Heart left ventricle (tissue), 16 donors: Measurements from ENCODE around the gene ACKR3. TPM values are rescaled to one million over a fixed set of nuclear protein-coding genes. Genes with fewer than 3 reads are reported as not detected.

ENCODE experiments used
- ATAC-seq, 4 donors: fragments of 200-7000 bp; cut with Tn5 transposase; one replicate each; pipeline ENCODE4 v1.9.1; 2020 to 2022; ENCODE audit warnings: moderate library complexity in 4 of 4, mild to moderate bottlenecking in 3 of 4, moderate number of reproducible peaks in 1 of 4
- DNase-seq, 5 donors: peaks; one replicate each; pipeline ENCODE4 v3.0.0-alpha.2; 2020
- H3K27ac ChIP-seq, 12 donors: fragments of 200-600 bp; sonication (generic) in 4 of 12; one replicate each; pipeline versions ENCODE4 v1.5.0 to v1.8.0; 2016 to 2022; ENCODE audit warnings: mild to moderate bottlenecking in 2 of 12
- H3K27me3 ChIP-seq, 9 donors: fragments of 200-600 bp; sonication (generic) in 2 of 9; one replicate each; pipeline versions ENCODE4 v1.5.1 to v1.8.0; 2016 to 2022; ENCODE audit warnings: mild to moderate bottlenecking in 3 of 9
- H3K36me3 ChIP-seq, 9 donors: fragments of 200-600 bp; sonication (generic) in 2 of 9; one replicate each; pipeline versions ENCODE4 v1.5.0 to v1.8.0; 2018 to 2022; ENCODE audit warnings: mild to moderate bottlenecking in 2 of 9
- H3K4me1 ChIP-seq, 12 donors: fragments of 200-600 bp; sonication (generic) in 4 of 12; one replicate each; pipeline versions ENCODE4 v1.5.0 to v1.8.0; 2016 to 2022; ENCODE audit warnings: mild to moderate bottlenecking in 3 of 12
- H3K4me3 ChIP-seq, 12 donors: fragments of 200-600 bp; sonication (generic) in 4 of 12; one replicate each; pipeline versions ENCODE4 v1.5.0 to v1.8.0; 2017 to 2022; ENCODE audit warnings: mild to moderate bottlenecking in 9 of 12, moderate library complexity in 4 of 12
- H3K9me3 ChIP-seq, 12 donors: fragments of 200-600 bp; sonication (generic) in 4 of 12; one replicate each; pipeline versions ENCODE4 v1.5.0 to v1.8.0; 2016 to 2022; ENCODE audit warnings: mild to moderate bottlenecking in 1 of 12
- POLR2A ChIP-seq, 2 donors: fragments of 450-650 bp; IDR thresholded peaks; one replicate each; pipeline ENCODE4 v1.6.1; 2017; ENCODE audit warnings: antibody characterized with exemption in 2 of 2, mild to moderate bottlenecking in 2 of 2, moderate library complexity in 2 of 2
- WGBS, 4 donors: extraction: QIAGEN DNeasy Blood & Tissue Kit in 2 of 4; methylation state at CpG; one replicate each; pipeline versions ENCODE4 v1.1.5 to v1.1.7; 2013 to 2018; 5-methylcytosine and 5-hydroxymethylcytosine counted together
- intact Hi-C, 10 donors: fragments of 100-400 bp; cut with DNase I; formaldehyde crosslinking; loops; one replicate each; pipeline versions ENCODE4 v1.11.1 to v1.14.2; 2022
- polyA plus RNA-seq, 2 donors: library from polyadenylated mRNA; stranded (reverse); fragments of 200-250 nt; gene quantifications; one replicate each; pipeline ENCODE4 v1.2.3, GENCODE V29; 2013
- total RNA-seq, 9 donors: library from RNA; depleted of rRNA in 2 of 9; stranded (reverse); fragments of >200 nt in 2 of 9; fragmentation: NEBNext Ultra II Directional in 3 of 9; extraction: Animal tissue kit (Norgen Biotek cat#: 25700) in 3 of 9; gene quantifications; one replicate each; pipeline versions ENCODE4 v1.1.0 to v1.2.4, GENCODE V29; 2016 to 2023
- TF ChIP-seq, protein P1 (sequence below), 12 donors: fragments of 200-600 bp; sonication (generic) in 4 of 12; IDR thresholded peaks; one replicate each; pipeline versions ENCODE4 v1.5.0 to v1.8.0; 2018 to 2022; ENCODE audit warnings: antibody characterized with exemption in 12 of 12, mild to moderate bottlenecking in 5 of 12
- donor health status: ischemic (EF 13 %, LVEDD 7.1; RV severe dilation, severe dysfunction).
- donor health status: healthy with polysubstance abuse.
- donor health status: DM: no; HTN: yes; CAD: no.
- donor health status: DM: no; HTN: no; CAD: no.
- donor health status: ischemic (EF 25% LVEDD 6.9; RV normal size, moderate dysfunction).
- donor health status: ischemic (EF 25% LVEDD 5.7; RV mildly dilated, moderate dysfunction).
- donor health status: healthy.
- donor health status: DM: yes; HTN: yes; CAD: no.
- donor health status: ischemic (EF 35%, LVEDD 5.7; RV mildly dilated, moderate dysfunction).
- donor health status: nonischemic (EF 11% LVEDD 7.7; RV severe dilation, severe dysfunction).
- donor health status: DM: yes; HTN: yes; CAD: no.
- donor health status: PGD.
- donor health status: ischemic (EF 29% LVEDD 5.4; RV normal size, mild dysfunction).
- donor health status: nonischemic (EF 23%, LVEDD 6.1; RV moderate dilation, normal function).

Gene ACKR3
- total and polyA plus RNA-seq, 11 donors: 12.8 to 56.3 (median 29.8) TPM

DNA sequence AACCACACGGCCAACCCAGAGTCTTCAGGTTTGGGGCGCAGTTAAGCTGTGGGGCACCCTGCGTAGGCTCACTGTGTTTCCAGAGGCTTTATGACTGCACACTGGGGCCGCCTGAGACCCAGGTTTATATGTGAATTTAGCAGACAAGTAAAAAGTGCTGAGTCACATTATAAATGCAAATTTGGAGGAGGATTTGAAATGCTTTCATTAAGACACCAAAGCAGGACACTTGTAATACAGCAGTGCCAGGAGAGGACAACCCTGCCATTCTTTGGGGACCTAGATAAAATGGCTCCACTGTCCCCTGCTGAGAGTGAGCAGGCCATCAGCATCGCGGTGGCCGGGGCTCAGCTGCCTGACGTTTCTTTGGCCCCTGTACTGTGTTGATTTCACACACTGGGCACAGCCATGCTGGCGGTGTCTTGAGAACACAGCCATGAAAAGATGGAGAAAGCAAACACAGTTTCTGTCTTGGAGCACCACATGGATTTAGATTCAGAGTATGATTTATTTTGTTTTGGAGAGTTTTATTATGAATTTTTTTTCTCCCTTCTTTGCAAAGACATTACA is 10.2 kb downstream of the ACKR3 start:
- no peak for TF ChIP-seq POLR2A (IDR thresholded peaks at IDR 0.05)
- TF ChIP-seq, protein P1, sequence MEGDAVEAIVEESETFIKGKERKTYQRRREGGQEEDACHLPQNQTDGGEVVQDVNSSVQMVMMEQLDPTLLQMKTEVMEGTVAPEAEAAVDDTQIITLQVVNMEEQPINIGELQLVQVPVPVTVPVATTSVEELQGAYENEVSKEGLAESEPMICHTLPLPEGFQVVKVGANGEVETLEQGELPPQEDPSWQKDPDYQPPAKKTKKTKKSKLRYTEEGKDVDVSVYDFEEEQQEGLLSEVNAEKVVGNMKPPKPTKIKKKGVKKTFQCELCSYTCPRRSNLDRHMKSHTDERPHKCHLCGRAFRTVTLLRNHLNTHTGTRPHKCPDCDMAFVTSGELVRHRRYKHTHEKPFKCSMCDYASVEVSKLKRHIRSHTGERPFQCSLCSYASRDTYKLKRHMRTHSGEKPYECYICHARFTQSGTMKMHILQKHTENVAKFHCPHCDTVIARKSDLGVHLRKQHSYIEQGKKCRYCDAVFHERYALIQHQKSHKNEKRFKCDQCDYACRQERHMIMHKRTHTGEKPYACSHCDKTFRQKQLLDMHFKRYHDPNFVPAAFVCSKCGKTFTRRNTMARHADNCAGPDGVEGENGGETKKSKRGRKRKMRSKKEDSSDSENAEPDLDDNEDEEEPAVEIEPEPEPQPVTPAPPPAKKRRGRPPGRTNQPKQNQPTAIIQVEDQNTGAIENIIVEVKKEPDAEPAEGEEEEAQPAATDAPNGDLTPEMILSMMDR (IDR thresholded peaks at IDR 0.05): no peak
- Histone ChIP-seq H3K9me3 (no peaks in the 10 kb centered on the region), H3K27ac (peak overlapping the region in 8 of 12 donors; percentile 1 to 91 (median 54)), H3K36me3 (peaks cover 0 to 43% (median 30%) of the 10 kb centered on the region in 9 donors), H3K27me3 (no peaks in the 10 kb centered on the region), H3K4me1 (peaks cover 0 to 50% (median 25%) of the 10 kb centered on the region in 12 donors), H3K4me3 (no peak overlapping the region)
- intact Hi-C loops: loop anchor here in 8 of 10 donors (5.0 to 10.0 kb wide), 6 partner anchors 62 to 445 kb away; no protein-coding TSS in a partner anchor
- no peak for DNase-seq
- peak in 3 of 4 donors; percentile 16 to 39 (median 19) for ATAC-seq
- WGBS, 4 donors: 67 to 78% (median 75%) methylated on average over 9 of the region's 9 CpGs

DNA sequence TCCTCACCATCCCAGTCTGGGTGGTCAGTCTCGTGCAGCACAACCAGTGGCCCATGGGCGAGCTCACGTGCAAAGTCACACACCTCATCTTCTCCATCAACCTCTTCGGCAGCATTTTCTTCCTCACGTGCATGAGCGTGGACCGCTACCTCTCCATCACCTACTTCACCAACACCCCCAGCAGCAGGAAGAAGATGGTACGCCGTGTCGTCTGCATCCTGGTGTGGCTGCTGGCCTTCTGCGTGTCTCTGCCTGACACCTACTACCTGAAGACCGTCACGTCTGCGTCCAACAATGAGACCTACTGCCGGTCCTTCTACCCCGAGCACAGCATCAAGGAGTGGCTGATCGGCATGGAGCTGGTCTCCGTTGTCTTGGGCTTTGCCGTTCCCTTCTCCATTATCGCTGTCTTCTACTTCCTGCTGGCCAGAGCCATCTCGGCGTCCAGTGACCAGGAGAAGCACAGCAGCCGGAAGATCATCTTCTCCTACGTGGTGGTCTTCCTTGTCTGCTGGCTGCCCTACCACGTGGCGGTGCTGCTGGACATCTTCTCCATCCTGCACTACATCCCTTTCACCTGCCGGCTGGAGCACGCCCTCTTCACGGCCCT is 11.2 kb downstream of the ACKR3 start:
- intact Hi-C loops: no loop called here
- no peak for ATAC-seq
- WGBS, 4 donors: 94 to 97% (median 96%) methylated on average over 29 of the region's 29 CpGs
- Histone ChIP-seq H3K9me3 (no peaks in the 10 kb centered on the region), H3K4me1 (peaks cover 0 to 45% (median 22%) of the 10 kb centered on the region in 12 donors), H3K4me3 (no peak overlapping the region), H3K27ac (peak overlapping the region in 1 of 12 donors; percentile 35), H3K27me3 (no peaks in the 10 kb centered on the region), H3K36me3 (peaks cover 0 to 43% (median 30%) of the 10 kb centered on the region in 9 donors)
- TF ChIP-seq, protein P1 (IDR thresholded peaks at IDR 0.05): no peak
- TF ChIP-seq POLR2A (IDR thresholded peaks at IDR 0.05): no peak
- DNase-seq: no peak

DNA sequence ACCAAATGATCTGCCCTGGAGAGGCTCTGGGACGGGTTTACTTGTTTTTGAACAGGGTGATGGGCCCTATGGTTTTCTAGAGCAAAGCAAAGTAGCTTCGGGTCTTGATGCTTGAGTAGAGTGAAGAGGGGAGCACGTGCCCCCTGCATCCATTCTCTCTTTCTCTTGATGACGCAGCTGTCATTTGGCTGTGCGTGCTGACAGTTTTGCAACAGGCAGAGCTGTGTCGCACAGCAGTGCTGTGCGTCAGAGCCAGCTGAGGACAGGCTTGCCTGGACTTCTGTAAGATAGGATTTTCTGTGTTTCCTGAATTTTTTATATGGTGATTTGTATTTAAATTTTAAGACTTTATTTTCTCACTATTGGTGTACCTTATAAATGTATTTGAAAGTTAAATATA is 11.9 kb downstream of the ACKR3 start:
- Histone ChIP-seq H3K27me3 (no peaks in the 10 kb centered on the region), H3K4me1 (peaks cover 0 to 39% (median 17%) of the 10 kb centered on the region in 12 donors), H3K4me3 (no peak overlapping the region), H3K36me3 (peaks cover 0 to 43% (median 30%) of the 10 kb centered on the region in 9 donors), H3K27ac (peak overlapping the region in 1 of 12 donors; percentile 35), H3K9me3 (peaks cover 0 to 6% (median 0%) of the 10 kb centered on the region in 12 donors)
- peak in 1 of 5 donors; percentile 57 for DNase-seq
- TF ChIP-seq POLR2A (IDR thresholded peaks at IDR 0.05): no peak
- TF ChIP-seq, protein P1 (IDR thresholded peaks at IDR 0.05): no peak
- ATAC-seq: peak in 1 of 4 donors; percentile 46
- 73 to 89% (median 85%) methylated on average over 7 of the region's 7 CpGs for WGBS, 4 donors
- intact Hi-C loops: no loop called here

DNA sequence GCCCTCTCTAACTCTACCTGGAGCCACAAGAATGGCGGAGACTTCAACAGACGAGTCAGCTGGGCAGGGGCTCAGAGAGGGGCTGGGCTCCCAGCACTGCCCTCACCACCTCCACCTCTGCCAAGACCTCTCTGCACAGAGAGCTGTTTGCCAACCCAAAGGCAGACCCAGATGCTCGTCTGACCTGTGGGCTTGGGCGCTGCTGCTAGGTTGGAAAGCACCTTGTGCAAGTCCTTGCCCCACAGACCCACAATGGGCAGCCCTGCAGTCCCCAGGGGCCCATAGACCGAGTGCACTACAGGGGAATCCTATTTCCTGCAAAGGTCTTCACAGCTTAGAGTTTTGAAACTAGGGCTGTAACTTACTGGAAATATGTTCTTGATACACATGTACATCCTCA is 13.3 kb downstream of the ACKR3 start:
- peaks cover 0 to 7% (median 0%) of the 10 kb centered on the region in 12 donors for H3K9me3 ChIP-seq
- no peak overlapping the region for H3K27ac ChIP-seq
- no peak for DNase-seq
- peaks cover 0 to 24% (median 4%) of the 10 kb centered on the region in 12 donors for H3K4me1 ChIP-seq
- 91% methylated on average over 4 to 5 of the region's 5 CpGs for WGBS, 4 donors
- intact Hi-C loops: no loop called here
- no peak overlapping the region for H3K4me3 ChIP-seq
- no peak for ATAC-seq
- no peaks in the 10 kb centered on the region for H3K27me3 ChIP-seq
- H3K36me3 ChIP-seq: peaks cover 0 to 43% (median 30%) of the 10 kb centered on the region in 9 donors
- no peak for TF ChIP-seq POLR2A (IDR thresholded peaks at IDR 0.05)
- TF ChIP-seq, protein P1 (IDR thresholded peaks at IDR 0.05): no peak
